GM12872 (cell line): ENCODE data around the gene INKA2.

ENCODE experiments used
- TF ChIP-seq, protein P1 (sequence below): IDR thresholded peaks from 3 replicates; pipeline ENCODE4 v1.5.1; 2011; ENCODE audit warnings: low read depth, mild to moderate bottlenecking, low read length, moderate library complexity; ENCODE audit not compliant: insufficient read depth

Gene INKA2

DNA sequence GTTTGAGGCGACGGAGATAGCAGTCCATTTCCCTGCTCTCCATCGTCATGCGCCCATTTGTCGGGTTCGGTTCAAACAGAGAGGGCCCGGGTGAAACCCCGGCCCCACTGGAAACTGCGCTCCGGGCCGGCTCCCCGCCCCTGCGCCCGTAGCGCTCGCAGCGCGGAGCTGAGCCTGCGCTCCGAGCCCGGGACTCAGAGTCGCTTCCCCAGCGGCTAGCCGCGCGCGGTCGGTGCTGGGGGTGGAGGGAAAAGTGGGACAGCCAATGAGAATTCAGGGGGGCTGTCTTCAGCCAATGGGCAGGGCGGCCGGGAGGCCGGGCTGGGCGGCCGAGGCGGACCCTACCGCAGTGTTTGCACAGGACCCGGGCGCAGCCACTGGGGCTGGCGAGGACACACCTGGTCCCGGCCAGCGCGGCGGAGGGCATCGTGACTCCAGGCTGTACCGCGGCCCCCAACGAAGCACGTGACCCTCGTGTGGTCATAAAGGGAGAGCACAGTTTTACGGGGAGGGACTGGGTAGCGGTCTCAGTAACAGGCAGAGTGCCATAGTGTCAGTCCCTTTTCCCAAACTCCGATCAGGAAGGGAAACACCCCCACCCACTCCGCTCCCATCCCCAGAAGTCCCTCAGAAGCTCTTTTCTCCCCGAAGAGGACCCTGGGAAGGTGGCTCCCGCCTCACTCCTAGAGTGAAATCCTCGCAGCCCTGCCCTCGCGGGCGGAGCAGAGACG, at the start of gene INKA2:
TSS of gene INKA2 (minus strand) at position 202 of the 731 bp plus-strand sequence. CDS start at position 49, 153 bp downstream.
- TF ChIP-seq, protein P1, sequence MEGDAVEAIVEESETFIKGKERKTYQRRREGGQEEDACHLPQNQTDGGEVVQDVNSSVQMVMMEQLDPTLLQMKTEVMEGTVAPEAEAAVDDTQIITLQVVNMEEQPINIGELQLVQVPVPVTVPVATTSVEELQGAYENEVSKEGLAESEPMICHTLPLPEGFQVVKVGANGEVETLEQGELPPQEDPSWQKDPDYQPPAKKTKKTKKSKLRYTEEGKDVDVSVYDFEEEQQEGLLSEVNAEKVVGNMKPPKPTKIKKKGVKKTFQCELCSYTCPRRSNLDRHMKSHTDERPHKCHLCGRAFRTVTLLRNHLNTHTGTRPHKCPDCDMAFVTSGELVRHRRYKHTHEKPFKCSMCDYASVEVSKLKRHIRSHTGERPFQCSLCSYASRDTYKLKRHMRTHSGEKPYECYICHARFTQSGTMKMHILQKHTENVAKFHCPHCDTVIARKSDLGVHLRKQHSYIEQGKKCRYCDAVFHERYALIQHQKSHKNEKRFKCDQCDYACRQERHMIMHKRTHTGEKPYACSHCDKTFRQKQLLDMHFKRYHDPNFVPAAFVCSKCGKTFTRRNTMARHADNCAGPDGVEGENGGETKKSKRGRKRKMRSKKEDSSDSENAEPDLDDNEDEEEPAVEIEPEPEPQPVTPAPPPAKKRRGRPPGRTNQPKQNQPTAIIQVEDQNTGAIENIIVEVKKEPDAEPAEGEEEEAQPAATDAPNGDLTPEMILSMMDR, result 0 out of 3 replicates have a peak, but pooled peaks have one; percentile 1

DNA sequence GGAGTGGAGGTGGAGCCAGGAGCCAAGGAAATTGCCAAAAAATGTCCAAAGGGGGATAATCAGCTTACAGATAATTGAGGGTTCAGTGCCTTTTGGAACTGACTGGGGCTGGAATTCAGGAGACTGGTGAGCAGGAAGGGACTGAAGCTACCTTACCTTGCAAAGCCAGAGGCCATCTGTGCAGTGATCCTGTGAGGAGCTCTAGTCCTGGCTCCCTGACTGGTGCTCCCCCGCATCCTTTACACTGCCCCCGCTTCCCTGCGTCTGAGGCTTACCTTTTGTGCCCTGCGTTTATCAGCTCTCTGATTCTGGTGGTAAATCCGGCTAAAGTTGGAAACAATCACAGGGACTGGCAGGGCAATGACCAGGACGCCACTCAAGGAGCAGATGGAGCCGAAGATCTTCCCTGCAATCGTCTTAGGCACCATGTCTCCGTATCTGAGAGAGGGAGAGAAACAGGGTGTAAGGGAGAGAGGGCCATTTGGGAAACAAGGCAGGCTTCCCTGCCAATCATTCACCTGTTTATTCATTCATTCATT, 47.5 kb upstream of the INKA2 start:
- TF ChIP-seq, protein P1, result no peak

DNA sequence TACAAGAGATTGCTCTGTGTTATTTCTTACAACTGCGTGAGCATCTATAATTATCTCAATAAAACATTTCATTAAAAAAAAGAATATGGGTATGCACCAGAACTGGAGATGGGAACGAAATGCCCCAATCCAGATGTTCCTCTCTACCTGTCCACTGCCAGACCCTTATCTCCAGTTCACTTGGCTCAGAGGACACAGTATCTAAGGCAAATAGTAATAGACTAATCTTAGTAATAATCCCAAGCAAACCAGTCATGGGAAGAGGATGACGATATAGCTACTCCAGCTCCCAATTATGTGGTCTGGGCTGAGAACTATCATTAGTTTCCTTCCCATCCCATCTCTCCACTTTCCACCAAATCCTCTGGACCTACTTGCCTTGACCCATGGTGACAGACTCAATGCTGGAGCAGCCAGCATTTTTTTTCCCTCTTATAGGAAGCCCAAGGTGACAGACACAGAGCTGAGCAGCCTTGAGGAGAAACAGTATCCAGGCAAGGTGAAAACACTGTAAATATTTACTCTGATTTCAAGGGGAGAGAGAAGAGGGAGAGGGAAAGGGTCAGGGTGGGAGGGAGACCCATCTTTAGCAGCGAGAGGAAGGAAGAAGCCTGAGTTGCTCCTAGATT, 45.2 kb upstream of the INKA2 start:
- TF ChIP-seq, protein P1, result no peak

DNA sequence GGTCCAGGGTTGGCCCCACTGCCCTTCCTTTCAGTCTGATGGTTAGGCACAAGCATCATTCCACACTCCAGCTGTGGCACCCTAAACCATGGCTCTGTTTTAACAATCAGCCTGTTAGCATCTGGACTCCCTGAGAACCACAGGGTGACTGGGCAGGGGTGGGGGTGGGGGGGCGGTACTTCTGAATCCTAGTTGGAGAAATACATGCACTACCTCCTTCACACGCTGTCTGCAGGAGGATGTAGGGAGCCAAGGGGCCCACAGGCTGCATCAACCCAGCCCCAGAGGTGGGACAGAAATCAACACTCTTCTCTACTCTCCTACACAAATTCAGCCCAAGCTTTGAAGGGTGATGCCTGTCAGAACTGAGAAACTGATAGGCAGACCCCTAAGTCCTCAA, 40.4 kb upstream of the INKA2 start:
- TF ChIP-seq, protein P1, result no peak

DNA sequence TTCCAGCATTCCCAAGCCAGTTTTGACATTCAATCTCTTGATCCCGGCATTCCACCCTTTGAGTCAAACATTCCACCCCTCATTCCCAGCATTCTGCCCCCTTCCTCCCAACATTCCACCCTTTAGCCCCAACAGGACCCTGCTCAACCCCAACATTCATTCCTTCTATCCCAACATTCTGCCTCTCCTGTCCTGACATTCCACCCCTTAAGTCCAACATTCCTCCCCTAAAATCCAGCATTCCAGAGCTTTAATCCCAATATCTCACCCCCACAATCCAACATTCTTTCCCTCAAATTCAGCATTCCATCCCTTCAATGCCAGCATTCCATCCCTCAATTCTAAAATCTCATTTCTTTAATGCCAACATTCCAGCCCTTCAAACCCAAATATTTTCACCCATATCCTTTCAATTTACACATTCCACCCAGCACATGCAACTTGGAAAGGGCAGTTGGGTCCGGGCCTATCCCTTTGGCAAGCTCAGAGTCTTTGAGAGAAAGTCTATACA, 39.4 kb upstream of the INKA2 start:
- TF ChIP-seq, protein P1, result no peak

DNA sequence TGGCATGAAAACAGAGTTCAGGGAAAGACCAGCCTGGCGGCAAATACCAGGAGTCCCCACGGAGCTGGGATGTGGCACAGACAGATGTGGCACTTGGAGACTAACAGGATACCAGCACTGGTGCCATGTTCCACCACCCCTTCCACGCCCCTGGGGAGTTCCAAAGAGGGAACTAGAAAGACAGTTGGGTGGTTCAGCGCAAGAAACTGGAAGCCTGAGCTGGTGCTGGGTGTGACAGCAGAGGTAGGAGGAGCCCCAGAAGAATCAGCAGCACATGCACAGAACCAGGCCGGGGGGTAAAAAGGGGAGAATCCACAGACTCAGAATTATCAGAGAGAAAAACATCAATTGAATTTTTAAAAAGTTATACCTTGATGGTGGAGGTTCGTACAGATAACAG, 38.9 kb upstream of the INKA2 start:
- TF ChIP-seq, protein P1, result no peak

DNA sequence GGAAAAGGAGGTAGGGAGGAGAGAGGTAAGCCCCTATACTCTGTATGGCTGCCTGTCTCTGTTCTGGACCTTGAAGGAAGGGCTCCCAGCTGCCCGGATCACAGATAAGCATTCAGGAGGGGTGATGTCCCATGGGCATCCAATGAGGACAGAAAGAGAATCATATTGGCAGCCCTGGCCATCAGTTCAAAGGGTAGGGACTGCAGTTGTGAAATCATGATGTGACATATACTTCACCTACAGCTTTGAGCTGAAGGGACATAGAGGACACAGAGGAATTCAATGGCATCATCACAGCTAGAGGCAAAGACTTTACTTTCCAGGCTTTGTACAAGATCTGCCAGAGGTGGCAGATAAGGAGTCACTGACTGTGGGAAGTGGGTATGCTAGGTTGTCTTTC, 38.1 kb upstream of the INKA2 start:
- TF ChIP-seq, protein P1, result no peak
